HCT116 (cell line): Measurements from ENCODE around the gene MORN1. TPM values are rescaled to one million over a fixed set of nuclear protein-coding genes. Genes with fewer than 3 reads are reported as not detected.

Source experiments
- ATAC-seq: fragments of 200-7000 bp; cut with Tn5 transposase; 2 replicates; pipeline ENCODE4 v1.9.1; 2020; ENCODE audit warnings: mild to moderate bottlenecking, moderate library complexity
- BruUV-seq: library from RNA; stranded (reverse); fragments of 400-500 nt; replicated peaks from 2 replicates; lab custom pipeline; 2021; lab: Mats Ljungman, UMichigan
- CTCF ChIA-PET: fragments of 300-600 bp; sonication (Branson Sonifier 250); formaldehyde crosslinking; loops from one replicate; lab custom pipeline; 2021; ENCODE audit warnings: antibody characterized with exemption; lab: Charles Lee
- POLR2A ChIA-PET: fragments of 300-600, 350-600 bp; sonication (Branson Sonifier 250); formaldehyde crosslinking; loops from one replicate; lab custom pipeline; 2021; ENCODE audit warnings: antibody characterized with exemption; lab: Charles Lee
- RAD21 ChIA-PET, 2 experiments: fragments of 300-600 bp; sonication (Branson Sonifier 250); formaldehyde crosslinking; loops; one replicate each; lab custom pipeline; 2023; ENCODE audit warnings: low total read pairs in 2 of 2; ENCODE audit not compliant: uncharacterized antibody in 2 of 2, unreplicated experiment in 2 of 2, low non-redundant PET in 1 of 2; lab: Charles Lee
- DNase-seq: peaks from one replicate; pipeline ENCODE4 v3.0.0-alpha.2; 2010; ENCODE audit warnings: low read depth, low spot score
- H2AFZ ChIP-seq: fragments of 200-600 bp; shearing (Covaris generic), sonication (generic); 2 replicates; pipeline ENCODE4 v1.6.1; 2017; ENCODE audit warnings: low read depth, mixed run types, mixed read lengths, antibody characterized with exemption, low read length; ENCODE audit not compliant: poor library complexity, severe bottlenecking
- H3K27ac ChIP-seq: 2 replicates; pipeline ENCODE4 v1.5.1; 2012; ENCODE audit warnings: low read depth, low read length
- H3K27me3 ChIP-seq: fragments of 200-600 bp; sonication (generic); 2 replicates; pipeline ENCODE4 v1.6.1; 2016; ENCODE audit warnings: mixed run types, low read length, mixed read lengths; ENCODE audit not compliant: insufficient read depth
- H3K36me3 ChIP-seq, 2 experiments: fragments of 200-500 bp in 1 of 2; fragments of 200-600 bp in 1 of 2; sonication (Bioruptor generic) in 1 of 2; sonication (generic) in 1 of 2; 2 replicates each; pipeline versions ENCODE4 v1.5.1 to v1.6.1; 2014 to 2016; ENCODE audit warnings: low read length in 2 of 2, inconsistent platforms in 1 of 2, mixed read lengths in 1 of 2, mixed run types in 1 of 2; ENCODE audit not compliant: insufficient read depth in 2 of 2, control insufficient read depth in 1 of 2
- H3K4me1 ChIP-seq, 2 experiments: fragments of 200-600 bp in 1 of 2; sonication (generic) in 1 of 2; 2 replicates each; pipeline versions ENCODE4 v1.5.1 to v1.6.1; 2012 to 2017; ENCODE audit warnings: low read length in 2 of 2, inconsistent platforms in 1 of 2, mild to moderate bottlenecking in 1 of 2, mixed read lengths in 1 of 2, mixed run types in 1 of 2, moderate library complexity in 1 of 2; ENCODE audit not compliant: insufficient read depth in 2 of 2, control insufficient read depth in 1 of 2
- H3K4me2 ChIP-seq: fragments of 200-600 bp; sonication (generic); 2 replicates; pipeline ENCODE4 v1.6.1; 2017; ENCODE audit warnings: mixed run types, low read length, mixed read lengths
- H3K4me3 ChIP-seq, 2 experiments: fragments of 200-600 bp in 1 of 2; sonication (generic) in 1 of 2; replicated peaks in 1 of 2; 2 replicates each; pipeline ENCODE4 v1.5.1; 2011 to 2016; ENCODE audit warnings: low read length in 2 of 2, control low read depth in 1 of 2, low read depth in 1 of 2, mild to moderate bottlenecking in 1 of 2, mixed read lengths in 1 of 2, mixed run types in 1 of 2
- H3K79me2 ChIP-seq: fragments of 200-600 bp; sonication (generic); 2 replicates; pipeline ENCODE4 v1.6.1; 2017; ENCODE audit warnings: mild to moderate bottlenecking, mixed run types, low read length, moderate library complexity, mixed read lengths; ENCODE audit not compliant: insufficient read depth
- H3K9ac ChIP-seq: fragments of 200-600 bp; sonication (generic); 2 replicates; pipeline ENCODE4 v1.6.1; 2016; ENCODE audit warnings: low read length, mixed read lengths
- H3K9me2 ChIP-seq: fragments of 200-600 bp; sonication (generic), shearing (Covaris generic); 2 replicates; pipeline ENCODE4 v1.6.1; 2017; ENCODE audit warnings: mixed run types, mild to moderate bottlenecking, moderate library complexity; ENCODE audit not compliant: insufficient read depth
- H3K9me3 ChIP-seq, 2 experiments: fragments of 200-500 bp in 1 of 2; fragments of 200-600 bp in 1 of 2; sonication (Bioruptor generic) in 1 of 2; sonication (generic) in 1 of 2; 2 replicates each; pipeline ENCODE4 v1.6.1; 2014 to 2017; ENCODE audit warnings: low read length in 2 of 2, mixed read lengths in 2 of 2, inconsistent platforms in 1 of 2, low read depth in 1 of 2, mild to moderate bottlenecking in 1 of 2, mixed run types in 1 of 2, moderate library complexity in 1 of 2; ENCODE audit not compliant: control insufficient read depth in 1 of 2, insufficient read depth in 1 of 2
- H4K20me1 ChIP-seq: fragments of 200-600 bp; sonication (generic), shearing (Covaris generic); 2 replicates; pipeline ENCODE4 v1.6.1; 2017; ENCODE audit warnings: mixed run types, mild to moderate bottlenecking, moderate library complexity; ENCODE audit not compliant: insufficient read depth
- CEBPB ChIP-seq: IDR thresholded peaks from 2 replicates; pipeline ENCODE4 v1.6.1; 2012; ENCODE audit warnings: low read depth
- ELF1 ChIP-seq: IDR thresholded peaks from 2 replicates; pipeline ENCODE4 v1.6.1; 2012; ENCODE audit warnings: low read depth, borderline replicate concordance
- MAX ChIP-seq: IDR thresholded peaks from 2 replicates; pipeline ENCODE4 v1.6.1; 2012
- POLR2A ChIP-seq: IDR thresholded peaks from 2 replicates; pipeline ENCODE4 v1.7.0; 2011; ENCODE audit warnings: borderline replicate concordance; ENCODE audit not compliant: insufficient read depth, insufficient read length; ENCODE audit errors: extremely low read depth
- REST ChIP-seq: IDR thresholded peaks from 2 replicates; pipeline ENCODE4 v1.6.1; 2012; ENCODE audit warnings: low read depth
- TCF7L2 ChIP-seq: IDR thresholded peaks from 2 replicates; pipeline ENCODE4 v1.7.0; 2011; ENCODE audit warnings: borderline replicate concordance, inconsistent platforms; ENCODE audit not compliant: insufficient read depth, insufficient read length; ENCODE audit errors: extremely low read depth
- ZNF274 ChIP-seq: fragments of 200-500 bp; sonication (Bioruptor generic); IDR thresholded peaks from 2 replicates; pipeline ENCODE4 v1.6.1; 2014; ENCODE audit warnings: mild to moderate bottlenecking, low read depth, low read length, inconsistent platforms
- intact Hi-C: fragments of 100-400 bp; cut with micrococcal nuclease; formaldehyde crosslinking; loops from 2 replicates; pipeline ENCODE4 v1.10.0; 2022
- total RNA-seq: library from RNA; stranded (reverse); gene quantifications from one replicate; pipeline ENCODE4 v1.2.1, GENCODE V29; 2021; ENCODE audit not compliant: unreplicated experiment

MORN1 gene
- total RNA-seq, 1 experiment from 2014 or later = 21.4 TPM

GRCh38 chr1:2287649-2288048, 103.7 kb downstream of the MORN1 start:
- Histone ChIP-seq H3K27ac (no peak overlapping the region), H3K4me2 (no peak overlapping the region), H4K20me1 (peaks cover 8% of the 10 kb centered on the region; the same call in 1 of the 2 replicates), H3K79me2 (peaks cover 97% of the 10 kb centered on the region), H3K9me2 (no peaks in the 10 kb centered on the region), H3K9ac (no peak overlapping the region), H2AFZ (no peak overlapping the region), H3K4me1 (no peaks in the 10 kb centered on the region), H3K9me3 (no peaks in the 10 kb centered on the region), H3K4me3 (no peak overlapping the region), H3K27me3 (no peaks in the 10 kb centered on the region), H3K36me3 (no peaks in the 10 kb centered on the region)
- intact Hi-C loops = no loop called here
- TF ChIP-seq REST (no peak), CEBPB (no peak), ELF1 (no peak), ZNF274 (no peak), POLR2A (no peak), TCF7L2 (no peak), MAX (no peak)
- RAD21 ChIA-PET = no interaction called here
- no TSS peak for BruUV-seq
- DNase-seq (no peak), ATAC-seq (no peak)
- CTCF ChIA-PET = no interaction called here
- POLR2A ChIA-PET = no interaction called here
